ENCODE results near the gene SEPTIN8. TPM values are rescaled to one million over a fixed set of nuclear protein-coding genes. Genes with fewer than 3 reads are reported as not detected.

The SEPTIN8 gene
- total RNA-seq, 2 experiments from 2014 or later: 35.1 to 35.3 TPM

GRCh38 chr5:132778856-132779255, 1.8 kb upstream of the SEPTIN8 start:
- CTCF ChIA-PET: interaction anchor here (1.2 to 1.3 kb wide), 2 partner anchors 13 to 63 kb away, joined by 3 to 4 read pairs; no protein-coding TSS in a partner anchor
- Mint-ChIP-seq H3K36me3 (ENCODE audit: low read depth) (no peaks in the 10 kb centered on the region), H3K9me3 (ENCODE audit: insufficient read depth) (no peaks in the 10 kb centered on the region), H3K27ac (no peak overlapping the region), H3K4me3 (no peak overlapping the region), H3K4me1 (ENCODE audit: low read depth) (peaks cover 41% of the 10 kb centered on the region), H3K27me3 (ENCODE audit: low read depth) (peaks cover 44% of the 10 kb centered on the region)
- POLR2A ChIA-PET: no interaction called here
- ATAC-seq (no peak), DNase-seq (no peak)

GRCh38 chr5:132778129-132778528, 1.1 kb upstream of the SEPTIN8 start:
- no peak for ATAC-seq
- no peak for DNase-seq
- Mint-ChIP-seq H3K36me3 (ENCODE audit: low read depth) (no peaks in the 10 kb centered on the region), H3K27me3 (ENCODE audit: low read depth) (peaks cover 43% of the 10 kb centered on the region), H3K4me1 (ENCODE audit: low read depth) (peaks cover 41% of the 10 kb centered on the region), H3K27ac (peak overlapping the region; percentile 64), H3K9me3 (ENCODE audit: insufficient read depth) (no peaks in the 10 kb centered on the region), H3K4me3 (peak overlapping the region; percentile 63)
- ChIA-PET POLR2A (interaction anchor here (1.5 kb wide), 1 partner anchor 41 kb away, joined by 3 read pairs; the partner anchor contains the start of gene KIF3A), CTCF (interaction anchor here (1.1 to 1.4 kb wide), 3 partner anchors 43 to 62 kb away, joined by 4 to 5 read pairs (median 5); no protein-coding TSS in a partner anchor)

GRCh38 chr5:132776938-132777208, 166 bp downstream of the SEPTIN8 start:
- DNase-seq (no peak), ATAC-seq (no peak)
- POLR2A ChIA-PET: interaction anchor here (1.5 to 1.8 kb wide), 2 partner anchors 29 to 39 kb away, joined by 3 to 5 read pairs; partner anchors contain the start of genes CCNI2 and KIF3A
- H3K4me1 Mint-ChIP-seq (ENCODE audit: low read depth): peaks cover 39% of the 10 kb centered on the region
- peaks cover 35% of the 10 kb centered on the region for H3K27me3 Mint-ChIP-seq (ENCODE audit: low read depth)
- H3K36me3 Mint-ChIP-seq (ENCODE audit: low read depth): no peaks in the 10 kb centered on the region
- H3K9me3 Mint-ChIP-seq (ENCODE audit: insufficient read depth): no peaks in the 10 kb centered on the region
- CTCF ChIA-PET: interaction anchor here (1.1 to 2.0 kb wide), 3 partner anchors 8 to 51 kb away, joined by 4 to 5 read pairs (median 5); no protein-coding TSS in a partner anchor
- no peak overlapping the region for H3K4me3 Mint-ChIP-seq
- no peak overlapping the region for H3K27ac Mint-ChIP-seq

GRCh38 chr5:132776131-132776937, 705 bp downstream of the SEPTIN8 start:
- peak; percentile 28 for ATAC-seq
- DNase-seq: no peak
- H3K27me3 Mint-ChIP-seq (ENCODE audit: low read depth): peaks cover 30% of the 10 kb centered on the region
- CTCF ChIA-PET: interaction anchor here (0.8 to 2.8 kb wide), 4 partner anchors 9 to 42 kb away, joined by 3 to 9 read pairs (median 4); partner anchors contain the start of gene CCNI2
- H3K4me3 Mint-ChIP-seq: peak overlapping the region; percentile 58
- H3K27ac Mint-ChIP-seq: no peak overlapping the region
- H3K36me3 Mint-ChIP-seq (ENCODE audit: low read depth): no peaks in the 10 kb centered on the region
- POLR2A ChIA-PET: interaction anchor here (0.7 to 1.8 kb wide), 2 partner anchors 29 to 89 kb away, joined by 3 to 5 read pairs; partner anchors contain the start of gene CCNI2
- H3K4me1 Mint-ChIP-seq (ENCODE audit: low read depth): peaks cover 34% of the 10 kb centered on the region
- H3K9me3 Mint-ChIP-seq (ENCODE audit: insufficient read depth): no peaks in the 10 kb centered on the region

- H3K4me1 Mint-ChIP-seq (ENCODE audit: low read depth): peaks cover 27% of the 10 kb centered on the region
- CTCF ChIA-PET: interaction anchor here (0.8 to 2.8 kb wide), 4 partner anchors 10 to 43 kb away, joined by 3 to 9 read pairs (median 4); partner anchors contain the start of gene CCNI2
- peaks cover 27% of the 10 kb centered on the region for H3K27me3 Mint-ChIP-seq (ENCODE audit: low read depth)
- ATAC-seq: no peak
- H3K9me3 Mint-ChIP-seq (ENCODE audit: insufficient read depth): no peaks in the 10 kb centered on the region
- peak overlapping the region; percentile 6 for H3K4me3 Mint-ChIP-seq
- POLR2A ChIA-PET: interaction anchor here (0.7 to 1.8 kb wide), 2 partner anchors 28 to 88 kb away, joined by 3 to 5 read pairs; partner anchors contain the start of gene CCNI2
- no peak for DNase-seq
- no peaks in the 10 kb centered on the region for H3K36me3 Mint-ChIP-seq (ENCODE audit: low read depth)
- no peak overlapping the region for H3K27ac Mint-ChIP-seq
Measured at GRCh38 chr5:132775476-132775961, 1.5 kb downstream of the SEPTIN8 start.

GRCh38 chr5:132774896-132775295, 2.1 kb downstream of the SEPTIN8 start:
- H3K4me1 Mint-ChIP-seq (ENCODE audit: low read depth): peaks cover 23% of the 10 kb centered on the region
- no peaks in the 10 kb centered on the region for H3K36me3 Mint-ChIP-seq (ENCODE audit: low read depth)
- ChIA-PET CTCF (interaction anchor here (1.2 to 2.8 kb wide), 3 partner anchors 10 to 44 kb away, joined by 4 to 9 read pairs (median 4); partner anchors contain the start of gene CCNI2), POLR2A (no interaction called here)
- no peak for ATAC-seq
- H3K4me3 Mint-ChIP-seq: no peak overlapping the region
- DNase-seq: no peak
- no peaks in the 10 kb centered on the region for H3K9me3 Mint-ChIP-seq (ENCODE audit: insufficient read depth)
- no peak overlapping the region for H3K27ac Mint-ChIP-seq
- peaks cover 26% of the 10 kb centered on the region for H3K27me3 Mint-ChIP-seq (ENCODE audit: low read depth)

- Mint-ChIP-seq H3K27ac (no peak overlapping the region), H3K36me3 (ENCODE audit: low read depth) (no peaks in the 10 kb centered on the region), H3K4me3 (no peak overlapping the region), H3K27me3 (ENCODE audit: low read depth) (peaks cover 23% of the 10 kb centered on the region), H3K9me3 (ENCODE audit: insufficient read depth) (no peaks in the 10 kb centered on the region), H3K4me1 (ENCODE audit: low read depth) (peaks cover 19% of the 10 kb centered on the region)
- ChIA-PET CTCF (interaction anchor here (2.8 kb wide), 1 partner anchor 44 kb away, joined by 9 read pairs; no protein-coding TSS in a partner anchor), POLR2A (no interaction called here)
- ATAC-seq (no peak), DNase-seq (no peak)
Measured at GRCh38 chr5:132774406-132774805, 2.6 kb downstream of the SEPTIN8 start.

- no peak for DNase-seq
- Mint-ChIP-seq H3K9me3 (ENCODE audit: insufficient read depth) (no peaks in the 10 kb centered on the region), H3K4me1 (ENCODE audit: low read depth) (peaks cover 15% of the 10 kb centered on the region), H3K36me3 (ENCODE audit: low read depth) (no peaks in the 10 kb centered on the region), H3K4me3 (no peak overlapping the region), H3K27ac (no peak overlapping the region), H3K27me3 (ENCODE audit: low read depth) (peaks cover 23% of the 10 kb centered on the region)
- POLR2A ChIA-PET: interaction anchor here (1.4 kb wide), 1 partner anchor 26 kb away, joined by 3 read pairs; the partner anchor contains the start of gene CCNI2
- CTCF ChIA-PET: interaction anchor here (1.1 to 2.8 kb wide), 2 partner anchors 45 to 48 kb away, joined by 3 to 9 read pairs; no protein-coding TSS in a partner anchor
- ATAC-seq: no peak
Measured at GRCh38 chr5:132773601-132774355, 3.3 kb downstream of the SEPTIN8 start.

GRCh38 chr5:132773114-132773513, 3.9 kb downstream of the SEPTIN8 start:
- Mint-ChIP-seq H3K27ac (no peak overlapping the region), H3K4me3 (no peak overlapping the region), H3K9me3 (ENCODE audit: insufficient read depth) (no peaks in the 10 kb centered on the region), H3K4me1 (ENCODE audit: low read depth) (peaks cover 11% of the 10 kb centered on the region), H3K27me3 (ENCODE audit: low read depth) (peaks cover 17% of the 10 kb centered on the region), H3K36me3 (ENCODE audit: low read depth) (no peaks in the 10 kb centered on the region)
- ChIA-PET CTCF (interaction anchor here (1.1 kb wide), 1 partner anchor 49 kb away, joined by 3 read pairs; no protein-coding TSS in a partner anchor), POLR2A (interaction anchor here (1.4 kb wide), 1 partner anchor 26 kb away, joined by 3 read pairs; the partner anchor contains the start of gene CCNI2)
- ATAC-seq (no peak), DNase-seq (no peak)

GRCh38 chr5:132772291-132773070, 4.6 kb downstream of the SEPTIN8 start:
- Mint-ChIP-seq H3K36me3 (ENCODE audit: low read depth) (no peaks in the 10 kb centered on the region), H3K27ac (no peak overlapping the region), H3K4me1 (ENCODE audit: low read depth) (peaks cover 6% of the 10 kb centered on the region), H3K9me3 (ENCODE audit: insufficient read depth) (no peaks in the 10 kb centered on the region), H3K27me3 (ENCODE audit: low read depth) (peaks cover 13% of the 10 kb centered on the region), H3K4me3 (no peak overlapping the region)
- ChIA-PET CTCF (interaction anchor here (1.1 kb wide), 1 partner anchor 49 kb away, joined by 3 read pairs; no protein-coding TSS in a partner anchor), POLR2A (interaction anchor here (1.4 kb wide), 1 partner anchor 25 kb away, joined by 3 read pairs; the partner anchor contains the start of gene CCNI2)
- ATAC-seq: no peak
- DNase-seq: no peak
